HCT116 (cell line): ENCODE results near the gene FGF14. TPM values are rescaled to one million over a fixed set of nuclear protein-coding genes. Genes with fewer than 3 reads are reported as not detected.

Source experiments
- ATAC-seq: fragments of 200-7000 bp; cut with Tn5 transposase; 2 replicates; pipeline ENCODE4 v1.9.1; 2020; ENCODE audit warnings: mild to moderate bottlenecking, moderate library complexity
- BruUV-seq: library from RNA; stranded (reverse); fragments of 400-500 nt; replicated peaks from 2 replicates; lab custom pipeline; 2021; lab: Mats Ljungman, UMichigan
- CTCF ChIA-PET: fragments of 300-600 bp; sonication (Branson Sonifier 250); formaldehyde crosslinking; loops from one replicate; lab custom pipeline; 2021; ENCODE audit warnings: antibody characterized with exemption; lab: Charles Lee
- POLR2A ChIA-PET: fragments of 300-600, 350-600 bp; sonication (Branson Sonifier 250); formaldehyde crosslinking; loops from one replicate; lab custom pipeline; 2021; ENCODE audit warnings: antibody characterized with exemption; lab: Charles Lee
- RAD21 ChIA-PET, 2 experiments: fragments of 300-600 bp; sonication (Branson Sonifier 250); formaldehyde crosslinking; loops; one replicate each; lab custom pipeline; 2023; ENCODE audit warnings: low total read pairs in 2 of 2; ENCODE audit not compliant: uncharacterized antibody in 2 of 2, unreplicated experiment in 2 of 2, low non-redundant PET in 1 of 2; lab: Charles Lee
- DNase-seq: peaks from one replicate; pipeline ENCODE4 v3.0.0-alpha.2; 2010; ENCODE audit warnings: low read depth, low spot score
- H2AFZ ChIP-seq: fragments of 200-600 bp; shearing (Covaris generic), sonication (generic); 2 replicates; pipeline ENCODE4 v1.6.1; 2017; ENCODE audit warnings: low read depth, mixed run types, mixed read lengths, antibody characterized with exemption, low read length; ENCODE audit not compliant: poor library complexity, severe bottlenecking
- H3K27ac ChIP-seq: 2 replicates; pipeline ENCODE4 v1.5.1; 2012; ENCODE audit warnings: low read depth, low read length
- H3K27me3 ChIP-seq: fragments of 200-600 bp; sonication (generic); 2 replicates; pipeline ENCODE4 v1.6.1; 2016; ENCODE audit warnings: mixed run types, low read length, mixed read lengths; ENCODE audit not compliant: insufficient read depth
- H3K36me3 ChIP-seq, 2 experiments: fragments of 200-500 bp in 1 of 2; fragments of 200-600 bp in 1 of 2; sonication (Bioruptor generic) in 1 of 2; sonication (generic) in 1 of 2; 2 replicates each; pipeline versions ENCODE4 v1.5.1 to v1.6.1; 2014 to 2016; ENCODE audit warnings: low read length in 2 of 2, inconsistent platforms in 1 of 2, mixed read lengths in 1 of 2, mixed run types in 1 of 2; ENCODE audit not compliant: insufficient read depth in 2 of 2, control insufficient read depth in 1 of 2
- H3K4me1 ChIP-seq, 2 experiments: fragments of 200-600 bp in 1 of 2; sonication (generic) in 1 of 2; 2 replicates each; pipeline versions ENCODE4 v1.5.1 to v1.6.1; 2012 to 2017; ENCODE audit warnings: low read length in 2 of 2, inconsistent platforms in 1 of 2, mild to moderate bottlenecking in 1 of 2, mixed read lengths in 1 of 2, mixed run types in 1 of 2, moderate library complexity in 1 of 2; ENCODE audit not compliant: insufficient read depth in 2 of 2, control insufficient read depth in 1 of 2
- H3K4me2 ChIP-seq: fragments of 200-600 bp; sonication (generic); 2 replicates; pipeline ENCODE4 v1.6.1; 2017; ENCODE audit warnings: mixed run types, low read length, mixed read lengths
- H3K4me3 ChIP-seq, 2 experiments: fragments of 200-600 bp in 1 of 2; sonication (generic) in 1 of 2; replicated peaks in 1 of 2; 2 replicates each; pipeline ENCODE4 v1.5.1; 2011 to 2016; ENCODE audit warnings: low read length in 2 of 2, control low read depth in 1 of 2, low read depth in 1 of 2, mild to moderate bottlenecking in 1 of 2, mixed read lengths in 1 of 2, mixed run types in 1 of 2
- H3K79me2 ChIP-seq: fragments of 200-600 bp; sonication (generic); 2 replicates; pipeline ENCODE4 v1.6.1; 2017; ENCODE audit warnings: mild to moderate bottlenecking, mixed run types, low read length, moderate library complexity, mixed read lengths; ENCODE audit not compliant: insufficient read depth
- H3K9ac ChIP-seq: fragments of 200-600 bp; sonication (generic); 2 replicates; pipeline ENCODE4 v1.6.1; 2016; ENCODE audit warnings: low read length, mixed read lengths
- H3K9me2 ChIP-seq: fragments of 200-600 bp; sonication (generic), shearing (Covaris generic); 2 replicates; pipeline ENCODE4 v1.6.1; 2017; ENCODE audit warnings: mixed run types, mild to moderate bottlenecking, moderate library complexity; ENCODE audit not compliant: insufficient read depth
- H3K9me3 ChIP-seq, 2 experiments: fragments of 200-500 bp in 1 of 2; fragments of 200-600 bp in 1 of 2; sonication (Bioruptor generic) in 1 of 2; sonication (generic) in 1 of 2; 2 replicates each; pipeline ENCODE4 v1.6.1; 2014 to 2017; ENCODE audit warnings: low read length in 2 of 2, mixed read lengths in 2 of 2, inconsistent platforms in 1 of 2, low read depth in 1 of 2, mild to moderate bottlenecking in 1 of 2, mixed run types in 1 of 2, moderate library complexity in 1 of 2; ENCODE audit not compliant: control insufficient read depth in 1 of 2, insufficient read depth in 1 of 2
- H4K20me1 ChIP-seq: fragments of 200-600 bp; sonication (generic), shearing (Covaris generic); 2 replicates; pipeline ENCODE4 v1.6.1; 2017; ENCODE audit warnings: mixed run types, mild to moderate bottlenecking, moderate library complexity; ENCODE audit not compliant: insufficient read depth
- CBX3 ChIP-seq: IDR thresholded peaks from 2 replicates; pipeline ENCODE4 v1.6.1; 2012; ENCODE audit warnings: low read depth
- CEBPB ChIP-seq: IDR thresholded peaks from 2 replicates; pipeline ENCODE4 v1.6.1; 2012; ENCODE audit warnings: low read depth
- EZH2 ChIP-seq: fragments of 200-600 bp; sonication (generic); IDR thresholded peaks from 2 replicates; pipeline ENCODE4 v1.6.1; 2017; ENCODE audit warnings: antibody characterized with exemption, mixed run types
- EZH2phosphoT487 ChIP-seq: fragments of 200-600 bp; IDR thresholded peaks from 2 replicates; pipeline ENCODE4 v1.6.1; 2018; ENCODE audit warnings: antibody characterized with exemption, borderline replicate concordance
- POLR2A ChIP-seq: IDR thresholded peaks from 2 replicates; pipeline ENCODE4 v1.7.0; 2011; ENCODE audit warnings: borderline replicate concordance; ENCODE audit not compliant: insufficient read depth, insufficient read length; ENCODE audit errors: extremely low read depth
- POLR2AphosphoS5 ChIP-seq: IDR thresholded peaks from 2 replicates; pipeline ENCODE4 v1.6.1; 2011; ENCODE audit warnings: mild to moderate bottlenecking, low read depth, low read length, moderate library complexity
- REST ChIP-seq: IDR thresholded peaks from 2 replicates; pipeline ENCODE4 v1.6.1; 2012; ENCODE audit warnings: low read depth
- SRF ChIP-seq: IDR thresholded peaks from 2 replicates; pipeline ENCODE4 v1.6.1; 2012; ENCODE audit warnings: low read depth
- TCF7L2 ChIP-seq: IDR thresholded peaks from 2 replicates; pipeline ENCODE4 v1.7.0; 2011; ENCODE audit warnings: borderline replicate concordance, inconsistent platforms; ENCODE audit not compliant: insufficient read depth, insufficient read length; ENCODE audit errors: extremely low read depth
- YY1 ChIP-seq: IDR thresholded peaks from 2 replicates; pipeline ENCODE4 v1.6.1; 2011; ENCODE audit warnings: low read length, low read depth, moderate library complexity, mild to moderate bottlenecking; ENCODE audit not compliant: insufficient replicate concordance; ENCODE audit errors: extremely low read depth
- ZBTB33 ChIP-seq: IDR thresholded peaks from 2 replicates; pipeline ENCODE4 v1.6.1; 2011; ENCODE audit warnings: mild to moderate bottlenecking, low read length, moderate library complexity; ENCODE audit not compliant: insufficient replicate concordance; ENCODE audit errors: extremely low read depth
- intact Hi-C: fragments of 100-400 bp; cut with micrococcal nuclease; formaldehyde crosslinking; loops from 2 replicates; pipeline ENCODE4 v1.10.0; 2022
- total RNA-seq: library from RNA; stranded (reverse); gene quantifications from one replicate; pipeline ENCODE4 v1.2.1, GENCODE V29; 2021; ENCODE audit not compliant: unreplicated experiment
- TF ChIP-seq, protein P1 (sequence below), 3 experiments: fragments of 200-600 bp in 1 of 3; sonication (generic) in 1 of 3; IDR thresholded peaks in 2 of 3; conservative IDR thresholded peaks in 1 of 3; 2 replicates each; pipeline ENCODE4 v1.5.1; 2012 to 2017; ENCODE audit warnings: low read depth in 2 of 3, low read length in 2 of 3, antibody characterized with exemption in 1 of 3, borderline replicate concordance in 1 of 3, control low read depth in 1 of 3, mild to moderate bottlenecking in 1 of 3, mixed read lengths in 1 of 3, mixed run types in 1 of 3, moderate library complexity in 1 of 3; ENCODE audit not compliant: insufficient read depth in 1 of 3

Gene FGF14
- total RNA-seq, 1 experiment from 2014 or later: not detected

DNA sequence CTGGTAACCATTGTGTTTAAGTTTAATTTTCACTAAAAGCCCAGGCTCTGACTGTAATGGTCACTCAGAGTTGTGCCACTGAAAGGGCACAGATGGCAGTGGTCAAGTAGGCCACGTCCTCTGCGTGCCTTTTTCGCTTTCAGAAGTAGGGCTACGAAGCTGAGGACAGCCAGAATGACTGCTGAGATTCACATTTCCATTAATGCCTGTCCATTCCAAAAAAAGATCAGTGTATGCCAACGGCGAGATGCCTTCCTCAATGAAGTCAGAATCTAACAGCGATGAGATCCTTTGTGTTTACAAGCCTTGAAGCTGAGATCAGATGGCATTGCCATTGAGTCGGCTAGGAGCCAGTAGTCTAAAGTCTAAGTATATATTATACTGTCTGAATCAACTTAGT, 311.3 kb downstream of the FGF14 start (continued):
- TF ChIP-seq, protein P1, sequence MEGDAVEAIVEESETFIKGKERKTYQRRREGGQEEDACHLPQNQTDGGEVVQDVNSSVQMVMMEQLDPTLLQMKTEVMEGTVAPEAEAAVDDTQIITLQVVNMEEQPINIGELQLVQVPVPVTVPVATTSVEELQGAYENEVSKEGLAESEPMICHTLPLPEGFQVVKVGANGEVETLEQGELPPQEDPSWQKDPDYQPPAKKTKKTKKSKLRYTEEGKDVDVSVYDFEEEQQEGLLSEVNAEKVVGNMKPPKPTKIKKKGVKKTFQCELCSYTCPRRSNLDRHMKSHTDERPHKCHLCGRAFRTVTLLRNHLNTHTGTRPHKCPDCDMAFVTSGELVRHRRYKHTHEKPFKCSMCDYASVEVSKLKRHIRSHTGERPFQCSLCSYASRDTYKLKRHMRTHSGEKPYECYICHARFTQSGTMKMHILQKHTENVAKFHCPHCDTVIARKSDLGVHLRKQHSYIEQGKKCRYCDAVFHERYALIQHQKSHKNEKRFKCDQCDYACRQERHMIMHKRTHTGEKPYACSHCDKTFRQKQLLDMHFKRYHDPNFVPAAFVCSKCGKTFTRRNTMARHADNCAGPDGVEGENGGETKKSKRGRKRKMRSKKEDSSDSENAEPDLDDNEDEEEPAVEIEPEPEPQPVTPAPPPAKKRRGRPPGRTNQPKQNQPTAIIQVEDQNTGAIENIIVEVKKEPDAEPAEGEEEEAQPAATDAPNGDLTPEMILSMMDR (IDR thresholded peaks at IDR 0.05 in 2 of 3, conservative IDR thresholded peaks at IDR 0.05 in 1 of 3; ENCODE audit: borderline replicate concordance in 1 of 3, insufficient read depth in 1 of 3, low read depth in 2 of 3, low read length in 2 of 3): no peak
- TF ChIP-seq EZH2 (no peak), CEBPB (no peak), POLR2AphosphoS5 (no peak), REST (no peak), CBX3 (no peak)
- TF ChIP-seq, all 23 proteins: peak for 0

- no TSS peak for BruUV-seq
- CTCF ChIA-PET: interaction anchor here (1.0 to 1.5 kb wide), 7 partner anchors 8 to 468 kb away, joined by 3 to 6 read pairs (median 4); no protein-coding TSS in a partner anchor
- H3K4me1 ChIP-seq: no peaks in the 10 kb centered on the region
- no peak overlapping the region for H3K9ac ChIP-seq
- H3K27ac ChIP-seq: no peak overlapping the region
- DNase-seq: no peak
- H3K9me2 ChIP-seq: no peaks in the 10 kb centered on the region
- H2AFZ ChIP-seq: no peak overlapping the region
- ATAC-seq: no peak
- POLR2A ChIA-PET: no interaction called here
- intact Hi-C loops: no loop called here
- no peaks in the 10 kb centered on the region; a peak in 1 of 4 replicates for H3K9me3 ChIP-seq
- no peaks in the 10 kb centered on the region for H3K27me3 ChIP-seq
- H3K4me3 ChIP-seq: no peak overlapping the region
- RAD21 ChIA-PET: no interaction called here
- H3K79me2 ChIP-seq: no peaks in the 10 kb centered on the region
- H4K20me1 ChIP-seq: no peaks in the 10 kb centered on the region
- no peaks in the 10 kb centered on the region for H3K36me3 ChIP-seq
- no peak overlapping the region for H3K4me2 ChIP-seq
- no peak for TF ChIP-seq CBX3
- no peak for TF ChIP-seq POLR2AphosphoS5
- TF ChIP-seq SRF: no peak
- TF ChIP-seq ZBTB33: no peak
- no peak for TF ChIP-seq YY1
- TF ChIP-seq POLR2A: no peak
- no peak for TF ChIP-seq EZH2phosphoT487
- no peak for TF ChIP-seq REST
- no peak for TF ChIP-seq TCF7L2
These were observed 312.1 kb downstream of the FGF14 start for GRCh38 chr13:102089722-102090121.
